GM12801 (cell line): ENCODE measurements around the gene ATP6V0A1.

Experiments
- CTCF ChIP-seq: IDR thresholded peaks from one replicate; pipeline ENCODE4 v1.5.1; 2011; ENCODE audit warnings: control low read depth; ENCODE audit not compliant: insufficient read length; ENCODE audit errors: extremely low read depth

ATP6V0A1 gene

GRCh38 chr17:42563143-42563509 is 104.4 kb downstream of the ATP6V0A1 start:
- TF ChIP-seq CTCF = no peak

GRCh38 chr17:42563543-42563942 is 104.9 kb downstream of the ATP6V0A1 start:
- no peak for TF ChIP-seq CTCF

GRCh38 chr17:42563950-42564349 is 105.3 kb downstream of the ATP6V0A1 start:
- TF ChIP-seq CTCF = no peak

GRCh38 chr17:42564815-42565522 is 106.3 kb downstream of the ATP6V0A1 start:
- no peak for TF ChIP-seq CTCF

- TF ChIP-seq CTCF = no peak
Observed at GRCh38 chr17:42565523-42566214, 107.0 kb downstream of the ATP6V0A1 start.

- TF ChIP-seq CTCF = no peak
Observed at GRCh38 chr17:42566215-42566882, 107.7 kb downstream of the ATP6V0A1 start.

- no peak for TF ChIP-seq CTCF
Observed at GRCh38 chr17:42566883-42567573, 108.3 kb downstream of the ATP6V0A1 start, which contains the start of gene MLX. TSS of gene MLX (plus strand) at chr17:42567100. CDS start at chr17:42567125, 25 bp downstream.
